Measurements from ENCODE around the gene LRP6.

GRCh38 chr12:12197128-12197527 is 69.7 kb downstream of the LRP6 start:
- no peak for TF ChIP-seq CTCF (IDR thresholded peaks at IDR 0.05)
- no peak for TF ChIP-seq ZFX (IDR thresholded peaks at IDR 0.05; ENCODE audit: borderline replicate concordance)
